Fibroblast of lung (primary cell): Measurements from ENCODE around the gene KDM2B. TPM values are rescaled to one million over a fixed set of nuclear protein-coding genes. Genes with fewer than 3 reads are reported as not detected.

Source experiments
- DNase-seq, 2 donors: peaks; one replicate each; pipeline versions ENCODE4 v3.0.0 to v3.0.0-alpha.2; 2010; ENCODE audit warnings: low read depth in 2 of 2
- H2AFZ ChIP-seq: 2 replicates; pipeline ENCODE4 v1.5.1; 2012; ENCODE audit warnings: low read length, control low read depth, inconsistent platforms
- H3K27ac ChIP-seq: 2 replicates; pipeline ENCODE4 v1.5.1; 2011; ENCODE audit warnings: low read length, control low read depth; ENCODE audit not compliant: insufficient read depth
- H3K27me3 ChIP-seq: 2 replicates; pipeline ENCODE4 v1.5.1; 2011; ENCODE audit warnings: mild to moderate bottlenecking, low read length; ENCODE audit not compliant: control insufficient read depth, insufficient read depth
- H3K36me3 ChIP-seq: 2 replicates; pipeline ENCODE4 v1.5.1; 2011; ENCODE audit warnings: low read length; ENCODE audit not compliant: control insufficient read depth, insufficient read depth
- H3K4me1 ChIP-seq: 2 replicates; pipeline ENCODE4 v1.5.1; 2011; ENCODE audit warnings: low read length; ENCODE audit not compliant: control insufficient read depth, insufficient read depth; ENCODE audit errors: extremely low read depth
- H3K4me2 ChIP-seq: 2 replicates; pipeline ENCODE4 v1.5.1; 2011; ENCODE audit warnings: low read length, control low read depth; ENCODE audit not compliant: insufficient read depth; ENCODE audit errors: extremely low read depth
- H3K4me3 ChIP-seq, 4 experiments: fragments of 200-600 bp in 1 of 4; sonication (generic) in 1 of 4; replicated peaks in 1 of 4; 2 replicates each; pipeline ENCODE4 v1.5.1; 2011 to 2016; ENCODE audit warnings: low read length in 4 of 4, low read depth in 3 of 4, mild to moderate bottlenecking in 3 of 4, control low read depth in 2 of 4, inconsistent platforms in 1 of 4, mixed read lengths in 1 of 4; ENCODE audit not compliant: insufficient read depth in 1 of 4; ENCODE audit errors: control extremely low read depth in 1 of 4
- H3K79me2 ChIP-seq: 2 replicates; pipeline ENCODE4 v1.5.1; 2012; ENCODE audit warnings: mild to moderate bottlenecking, low read length, inconsistent platforms; ENCODE audit not compliant: control insufficient read depth, insufficient read depth
- H3K9ac ChIP-seq: 2 replicates; pipeline ENCODE4 v1.5.1; 2011; ENCODE audit warnings: mild to moderate bottlenecking, low read length, control low read depth; ENCODE audit not compliant: insufficient read depth
- H3K9me3 ChIP-seq: 2 replicates; pipeline ENCODE4 v1.5.1; 2012; ENCODE audit warnings: low read depth, low read length; ENCODE audit not compliant: control insufficient read depth, insufficient read depth
- H4K20me1 ChIP-seq: 2 replicates; pipeline ENCODE4 v1.5.1; 2011; ENCODE audit warnings: low read length; ENCODE audit not compliant: control insufficient read depth, insufficient read depth; ENCODE audit errors: extremely low read depth
- EZH2 ChIP-seq: IDR thresholded peaks from 2 replicates; pipeline ENCODE4 v1.5.1; 2012; ENCODE audit warnings: low read length, control low read depth, mild to moderate bottlenecking; ENCODE audit errors: missing control alignments
- polyA plus RNA-seq, 2 donors: library from polyadenylated mRNA; depleted of rRNA in 1 of 2; stranded (reverse) in 1 of 2; unstranded in 1 of 2; fragments of >200 nt; gene quantifications; 2 replicates each; pipeline ENCODE4 v1.2.1, GENCODE V29; 2011 to 2012; ENCODE audit warnings: missing spikeins in 1 of 2
- total RNA-seq: library from RNA; depleted of rRNA; stranded (reverse); fragments of >200 nt; gene quantifications from 2 replicates; pipeline ENCODE4 v1.2.1, GENCODE V29; 2014
- TF ChIP-seq, protein P1 (sequence below), 2 donors: IDR thresholded peaks in 1 of 2; conservative IDR thresholded peaks in 1 of 2; 1 replicate in 1 of 2; 2 replicates in 1 of 2; pipeline ENCODE4 v1.5.1; 2011 to 2012; ENCODE audit warnings: low read length in 2 of 2, control low read depth in 1 of 2, inconsistent platforms in 1 of 2, low read depth in 1 of 2, mild to moderate bottlenecking in 1 of 2

Gene KDM2B
- total and polyA plus RNA-seq, 2 donors (not counting 1 experiment from before 2014, with no cell fraction given) = 9.8 to 21.6 TPM

DNA sequence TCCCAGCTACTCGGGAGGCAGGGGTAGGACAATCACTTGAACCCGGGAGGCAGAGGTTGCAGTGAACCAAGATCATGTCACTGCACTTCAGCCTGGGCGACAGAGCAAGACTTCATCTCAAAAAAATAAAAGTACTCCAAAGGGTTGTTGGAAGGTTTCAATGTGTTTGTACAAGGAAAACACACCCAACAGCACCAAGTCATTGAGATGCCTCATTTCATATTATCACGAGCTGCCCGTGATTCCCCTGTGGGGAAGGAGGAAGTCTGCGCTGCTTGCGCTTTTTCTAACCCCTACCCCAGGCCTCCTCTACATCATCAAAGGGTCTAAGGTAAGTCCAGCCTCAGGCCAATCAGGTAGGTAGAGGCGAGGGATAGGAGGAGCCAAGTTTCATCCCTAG lies 73.6 kb downstream of the KDM2B start:
- no peak for TF ChIP-seq EZH2
- TF ChIP-seq, protein P1, sequence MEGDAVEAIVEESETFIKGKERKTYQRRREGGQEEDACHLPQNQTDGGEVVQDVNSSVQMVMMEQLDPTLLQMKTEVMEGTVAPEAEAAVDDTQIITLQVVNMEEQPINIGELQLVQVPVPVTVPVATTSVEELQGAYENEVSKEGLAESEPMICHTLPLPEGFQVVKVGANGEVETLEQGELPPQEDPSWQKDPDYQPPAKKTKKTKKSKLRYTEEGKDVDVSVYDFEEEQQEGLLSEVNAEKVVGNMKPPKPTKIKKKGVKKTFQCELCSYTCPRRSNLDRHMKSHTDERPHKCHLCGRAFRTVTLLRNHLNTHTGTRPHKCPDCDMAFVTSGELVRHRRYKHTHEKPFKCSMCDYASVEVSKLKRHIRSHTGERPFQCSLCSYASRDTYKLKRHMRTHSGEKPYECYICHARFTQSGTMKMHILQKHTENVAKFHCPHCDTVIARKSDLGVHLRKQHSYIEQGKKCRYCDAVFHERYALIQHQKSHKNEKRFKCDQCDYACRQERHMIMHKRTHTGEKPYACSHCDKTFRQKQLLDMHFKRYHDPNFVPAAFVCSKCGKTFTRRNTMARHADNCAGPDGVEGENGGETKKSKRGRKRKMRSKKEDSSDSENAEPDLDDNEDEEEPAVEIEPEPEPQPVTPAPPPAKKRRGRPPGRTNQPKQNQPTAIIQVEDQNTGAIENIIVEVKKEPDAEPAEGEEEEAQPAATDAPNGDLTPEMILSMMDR (conservative IDR thresholded peaks at IDR 0.05 in 1 of 2, IDR thresholded peaks at IDR 0.05 in 1 of 2; ENCODE audit: low read depth in 1 of 2, low read length in 2 of 2) = no peak
- Histone ChIP-seq H3K4me2 (no peak overlapping the region), H3K4me1 (peaks cover 4% of the 10 kb centered on the region), H3K4me3 (no peak overlapping the region), H3K27ac (no peak overlapping the region), H3K9ac (no peak overlapping the region), H2AFZ (no peak overlapping the region), H3K9me3 (no peaks in the 10 kb centered on the region), H3K79me2 (no peaks in the 10 kb centered on the region), H4K20me1 (no peaks in the 10 kb centered on the region), H3K36me3 (peaks cover 3% of the 10 kb centered on the region), H3K27me3 (no peaks in the 10 kb centered on the region)
- no peak for DNase-seq

DNA sequence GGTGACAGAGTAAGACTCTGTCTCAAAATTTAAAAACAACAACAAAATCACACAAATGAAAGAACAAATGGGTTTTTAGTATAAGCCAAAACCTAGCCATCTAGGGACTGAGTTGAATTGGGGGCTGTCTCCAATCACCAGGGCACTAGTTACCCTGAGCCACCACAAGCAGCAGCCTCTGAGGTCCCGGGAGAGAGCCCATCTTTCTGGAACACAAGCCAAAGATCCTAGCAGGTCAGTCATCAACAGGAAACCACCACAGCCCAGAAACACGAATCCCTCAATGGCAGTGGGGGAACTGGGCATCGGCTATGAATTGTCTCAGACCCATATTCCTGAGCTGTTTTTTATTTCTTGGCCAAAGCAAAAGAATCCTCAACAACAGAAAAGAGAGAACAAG lies 75.3 kb downstream of the KDM2B start:
- H3K27ac ChIP-seq = no peak overlapping the region
- no peak for TF ChIP-seq EZH2
- TF ChIP-seq, protein P1 (conservative IDR thresholded peaks at IDR 0.05 in 1 of 2, IDR thresholded peaks at IDR 0.05 in 1 of 2; ENCODE audit: low read depth in 1 of 2, low read length in 2 of 2) = no peak
- no peaks in the 10 kb centered on the region for H4K20me1 ChIP-seq
- H3K4me1 ChIP-seq = no peaks in the 10 kb centered on the region
- no peak overlapping the region for H3K4me2 ChIP-seq
- H3K9me3 ChIP-seq = no peaks in the 10 kb centered on the region
- no peaks in the 10 kb centered on the region for H3K27me3 ChIP-seq
- H3K9ac ChIP-seq = no peak overlapping the region
- H3K79me2 ChIP-seq = no peaks in the 10 kb centered on the region
- no peak overlapping the region for H2AFZ ChIP-seq
- H3K4me3 ChIP-seq = no peak overlapping the region
- peak in 1 of 2 donors; percentile 33 for DNase-seq
- H3K36me3 ChIP-seq = peaks cover 3% of the 10 kb centered on the region

DNA sequence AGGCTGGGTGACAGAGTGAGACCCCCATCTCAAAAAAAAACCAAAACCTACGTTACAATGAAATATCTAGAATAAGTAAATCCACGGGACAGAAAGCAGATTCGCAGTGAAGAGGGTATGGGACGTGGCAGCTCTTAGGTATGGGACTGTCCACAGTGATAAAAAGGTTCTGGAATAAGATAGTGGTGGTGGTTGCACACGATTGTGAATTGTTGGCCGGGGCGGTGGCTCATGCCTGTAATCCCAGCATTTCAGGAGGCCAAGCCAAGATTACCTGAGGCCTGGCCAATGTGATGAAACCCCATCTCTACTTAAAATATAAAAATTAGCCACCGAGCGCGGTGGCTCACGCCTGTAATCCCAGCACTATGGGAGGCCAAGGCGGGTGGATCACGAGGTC lies 76.3 kb downstream of the KDM2B start:
- TF ChIP-seq, protein P1 (conservative IDR thresholded peaks at IDR 0.05 in 1 of 2, IDR thresholded peaks at IDR 0.05 in 1 of 2; ENCODE audit: low read depth in 1 of 2, low read length in 2 of 2) = no peak
- TF ChIP-seq EZH2 = no peak
- no peaks in the 10 kb centered on the region for H3K79me2 ChIP-seq
- H4K20me1 ChIP-seq = no peaks in the 10 kb centered on the region

More for the DNA sequence above, 76.3 kb downstream of the KDM2B start:
- Histone ChIP-seq H3K36me3 (peaks cover 3% of the 10 kb centered on the region), H2AFZ (no peak overlapping the region), H3K9me3 (no peaks in the 10 kb centered on the region), H3K4me1 (no peaks in the 10 kb centered on the region), H3K27me3 (no peaks in the 10 kb centered on the region), H3K4me2 (no peak overlapping the region), H3K27ac (no peak overlapping the region), H3K4me3 (no peak overlapping the region), H3K9ac (no peak overlapping the region)
- DNase-seq = no peak
